Endothelial cell of hepatic sinusoid (primary cell): ENCODE results near the gene TNP2.
"Not testable (repeated sequence)": the region's sequence is repeated elsewhere in the genome, so short reads cannot be mapped to it uniquely, and the experiment has no call there.

Experiments used
- in situ Hi-C: cut with HindIII; loops from 2 replicates; pipeline ENCODE4 v1.10.0; 2017; ENCODE audit warnings: low sequenced_read_pairs

TNP2 gene

DNA sequence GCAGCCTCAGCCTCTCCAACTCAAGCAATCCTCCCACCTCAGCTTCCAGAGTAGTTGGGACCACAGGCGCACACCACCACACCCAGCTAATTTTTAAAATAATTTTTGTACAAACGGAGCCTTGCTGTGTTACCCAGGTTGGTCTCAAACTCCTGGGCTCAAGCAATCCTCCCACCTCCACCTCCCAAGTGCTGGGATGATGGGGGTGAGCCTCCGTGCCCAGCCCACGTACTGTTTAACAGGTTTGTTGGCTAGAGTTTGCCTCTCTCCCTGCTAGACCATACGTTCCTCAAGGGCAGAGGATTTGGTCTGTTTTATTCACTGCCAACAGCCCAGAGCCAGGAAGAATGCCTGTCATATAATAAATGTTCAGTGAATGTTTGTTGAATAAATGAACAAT, 39.7 kb downstream of the TNP2 start:
- in situ Hi-C loops, result no loop called here

DNA sequence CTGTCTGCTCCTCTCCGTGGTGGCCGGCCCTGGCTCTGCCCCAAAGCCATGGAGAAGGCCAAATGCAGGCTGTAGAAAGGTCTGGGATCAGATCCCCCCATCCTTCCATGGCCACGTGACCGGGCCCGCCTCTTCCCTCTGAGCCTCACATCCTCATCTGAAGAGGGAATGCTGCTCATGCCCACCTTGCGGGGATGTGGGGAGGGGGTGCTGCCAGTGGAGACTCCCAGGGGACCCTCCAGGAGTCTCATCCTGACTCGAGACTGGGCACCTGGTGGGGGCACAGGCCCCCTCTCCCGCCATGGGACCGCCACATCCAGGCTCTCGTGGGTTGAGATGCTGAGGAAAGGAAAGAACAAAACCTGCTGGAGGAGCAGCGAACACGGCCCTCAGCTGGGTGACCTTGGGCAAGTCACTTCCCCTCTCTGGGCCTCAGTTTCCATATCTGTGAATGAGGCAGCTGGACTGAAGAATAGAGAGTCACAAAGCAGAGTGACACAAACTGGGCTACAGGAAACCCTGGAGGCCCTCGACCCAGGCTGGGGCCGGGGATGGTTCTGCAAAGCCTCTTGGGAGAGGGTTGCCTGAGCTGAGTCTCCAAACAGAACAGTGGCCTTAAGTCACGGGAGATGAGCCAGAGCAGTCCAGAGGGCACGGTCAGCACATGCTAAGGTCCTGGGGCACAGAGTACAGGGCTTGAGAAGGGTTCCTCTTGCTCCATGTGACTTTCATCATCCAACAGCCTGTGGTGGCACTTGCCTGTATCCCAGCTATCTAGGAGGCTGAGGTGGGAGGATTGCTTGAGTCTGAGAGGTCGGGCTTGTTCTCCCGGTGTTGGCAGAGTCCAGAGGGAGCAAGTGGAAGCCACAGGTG, 43.2 kb downstream of the TNP2 start:
- in situ Hi-C loops, result no loop called here

DNA sequence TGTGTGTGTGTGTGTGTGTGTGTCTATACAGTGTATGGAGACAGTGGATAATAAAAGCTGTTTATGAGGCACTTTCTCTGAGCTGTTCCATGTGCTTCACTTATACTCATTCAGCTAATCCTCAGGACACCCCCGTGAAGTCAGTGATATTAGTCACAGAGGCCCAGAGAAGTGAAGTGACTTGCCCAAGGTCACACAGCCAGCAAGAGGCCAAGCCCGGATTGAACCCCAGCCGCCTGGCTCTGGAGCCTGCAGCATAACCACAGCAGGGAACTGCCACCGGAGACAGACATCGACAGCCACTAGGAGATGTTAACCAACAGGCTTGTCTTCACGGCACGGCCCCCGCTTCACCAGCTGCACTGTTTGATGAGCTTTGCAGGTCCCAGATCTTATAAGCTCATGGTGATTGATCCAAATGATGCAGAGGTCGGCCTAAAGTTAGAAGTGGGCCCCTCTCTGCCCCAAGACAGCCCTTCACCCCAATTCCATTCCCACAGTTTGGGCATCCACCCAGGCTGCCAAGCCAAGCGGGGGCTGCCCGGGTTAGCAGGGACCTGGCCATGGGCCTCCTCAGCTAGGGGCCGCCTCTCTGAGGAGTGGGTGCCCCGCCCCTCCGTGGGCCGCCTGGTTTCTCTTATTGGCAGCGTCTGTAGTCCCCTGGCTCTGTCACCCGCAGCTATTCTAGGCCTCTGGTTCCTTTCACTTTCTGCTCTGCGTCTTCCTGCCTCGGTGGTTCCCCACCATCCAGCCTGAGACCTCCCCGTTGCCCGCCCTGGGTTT, 44.0 kb downstream of the TNP2 start:
- in situ Hi-C loops, result no loop called here

DNA sequence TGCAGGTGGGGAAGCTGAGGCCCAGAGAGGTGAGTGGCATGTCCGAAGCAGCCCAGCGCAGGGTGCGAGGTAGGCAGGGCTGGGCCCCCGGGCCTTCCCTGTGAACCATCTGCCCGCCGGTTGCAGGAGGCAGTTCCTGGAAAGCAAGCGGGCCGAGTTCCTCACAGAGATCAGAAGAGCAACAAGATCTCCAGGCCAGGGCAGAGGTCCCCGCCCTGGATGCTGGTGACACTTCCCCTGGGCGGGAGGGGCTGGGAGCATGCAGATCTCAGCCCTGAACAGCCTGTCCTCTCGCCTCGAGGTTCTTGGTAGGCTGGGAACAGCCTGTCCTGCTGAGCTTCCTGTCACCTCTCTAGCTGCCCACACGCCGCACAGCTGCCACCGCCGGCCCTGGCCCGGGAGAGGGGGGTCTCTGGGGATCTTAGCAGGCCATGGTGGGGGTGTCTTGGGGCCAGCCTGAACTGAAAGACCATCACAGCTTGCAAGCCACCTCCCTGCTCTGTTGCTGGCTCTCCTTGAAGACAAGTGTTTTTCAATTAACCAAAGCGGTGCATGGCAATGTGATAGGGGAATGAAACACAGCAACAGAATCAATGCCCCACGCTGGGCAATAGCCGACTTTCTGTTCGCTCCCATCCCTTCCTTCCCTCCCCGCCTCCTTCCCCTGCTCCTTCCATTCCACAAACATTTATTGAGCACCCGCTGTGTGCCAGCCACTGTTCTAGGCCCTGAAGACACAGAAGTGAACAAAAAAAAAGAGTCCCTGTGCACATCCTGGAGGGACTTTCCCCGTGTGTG, 44.8 kb downstream of the TNP2 start:
- in situ Hi-C loops, result no loop called here

DNA sequence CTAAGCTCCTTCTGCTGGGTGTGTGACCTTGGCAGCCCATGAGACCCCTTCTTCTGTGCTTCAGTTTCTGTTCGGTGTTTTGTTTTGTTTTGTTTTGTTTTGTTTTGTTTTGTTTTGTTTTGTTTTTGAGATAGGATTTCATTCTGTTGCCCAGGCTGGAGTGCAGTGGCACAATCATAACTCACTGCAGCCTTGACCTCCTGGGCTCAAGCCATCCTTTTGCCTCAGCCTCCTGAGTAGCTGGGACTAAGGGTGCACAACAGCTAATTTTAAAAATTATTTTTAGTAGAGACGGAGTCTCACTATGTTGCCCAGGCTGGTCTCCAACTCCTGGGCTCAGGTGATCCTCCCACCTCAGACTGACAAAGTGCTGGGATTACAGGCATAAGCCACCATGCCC, 48.6 kb downstream of the TNP2 start:
- in situ Hi-C loops, result not testable (repeated sequence)

DNA sequence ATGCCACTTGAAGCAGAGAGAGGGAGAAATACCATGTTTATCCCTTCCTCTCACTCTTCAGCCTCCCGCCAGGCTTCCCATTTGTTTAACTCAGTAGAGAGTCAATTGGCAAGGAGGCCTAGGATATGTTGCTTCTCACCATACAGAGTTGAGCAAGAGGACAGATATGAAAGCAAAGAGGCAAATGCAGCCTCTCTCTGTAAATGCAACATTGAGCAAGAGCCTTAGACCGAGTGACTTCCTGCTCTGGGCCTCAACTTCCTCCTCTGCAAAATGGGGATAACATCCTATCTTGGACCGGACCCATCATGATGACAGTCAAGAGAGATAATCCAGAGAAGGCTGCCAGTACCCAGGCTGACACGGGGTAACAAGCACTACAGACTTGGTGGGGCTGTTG, 49.9 kb downstream of the TNP2 start:
- in situ Hi-C loops, result no loop called here

DNA sequence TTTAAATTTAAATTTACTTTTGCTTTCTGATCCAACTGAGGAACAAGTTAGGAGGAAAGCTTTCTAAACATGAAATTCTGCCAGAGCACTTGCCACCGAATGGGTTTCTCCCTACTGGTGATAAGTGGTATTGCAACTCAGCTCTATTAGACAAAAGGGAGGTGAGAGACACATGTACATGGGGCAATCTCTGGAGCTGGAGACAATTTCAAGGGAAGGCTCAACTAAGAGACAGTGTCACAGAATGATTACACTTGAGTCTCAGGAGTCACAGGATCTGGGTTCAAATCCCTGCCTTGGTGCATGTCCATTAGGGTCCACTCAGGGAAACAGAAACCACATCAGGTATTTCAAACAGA, 50.5 kb downstream of the TNP2 start:
- in situ Hi-C loops, result no loop called here
